ENCODE data around the gene ABI2. TPM values are rescaled to one million over a fixed set of nuclear protein-coding genes. Genes with fewer than 3 reads are reported as not detected.

Gene ABI2
- total RNA-seq (2012; rRNA removed) (35.0 and 35.7 TPM in 2 replicates), polyA plus RNA-seq (2012; rRNA removed) (53.2 and 54.0 TPM in 2 replicates), Bru-seq, nascent RNA (percentile 85 among the genes with signal in this experiment), BruChase-seq, experiment 1, labeled RNA remaining after a 6-hour chase (percentile 89 among the genes with signal in this experiment), BruChase-seq, experiment 2, labeled RNA remaining after a 2-hour chase (percentile 87 among the genes with signal in this experiment)
- 25.1 and 26.0 TPM in 2 replicates for polyA plus RNA-seq (2012; cell fraction: cytosol; rRNA removed)
- 34.2 and 49.5 TPM in 2 replicates for polyA plus RNA-seq (2012; cell fraction: nucleus; rRNA removed; ENCODE audit: low replicate concordance)
- long read RNA-seq, full-length matches to known transcripts: 6 of 29 reads
- long read RNA-seq, partial matches to known transcripts: 9 of 29 reads
- long read RNA-seq, other reads (novel, unspliced or antisense): 14 of 29 reads

DNA sequence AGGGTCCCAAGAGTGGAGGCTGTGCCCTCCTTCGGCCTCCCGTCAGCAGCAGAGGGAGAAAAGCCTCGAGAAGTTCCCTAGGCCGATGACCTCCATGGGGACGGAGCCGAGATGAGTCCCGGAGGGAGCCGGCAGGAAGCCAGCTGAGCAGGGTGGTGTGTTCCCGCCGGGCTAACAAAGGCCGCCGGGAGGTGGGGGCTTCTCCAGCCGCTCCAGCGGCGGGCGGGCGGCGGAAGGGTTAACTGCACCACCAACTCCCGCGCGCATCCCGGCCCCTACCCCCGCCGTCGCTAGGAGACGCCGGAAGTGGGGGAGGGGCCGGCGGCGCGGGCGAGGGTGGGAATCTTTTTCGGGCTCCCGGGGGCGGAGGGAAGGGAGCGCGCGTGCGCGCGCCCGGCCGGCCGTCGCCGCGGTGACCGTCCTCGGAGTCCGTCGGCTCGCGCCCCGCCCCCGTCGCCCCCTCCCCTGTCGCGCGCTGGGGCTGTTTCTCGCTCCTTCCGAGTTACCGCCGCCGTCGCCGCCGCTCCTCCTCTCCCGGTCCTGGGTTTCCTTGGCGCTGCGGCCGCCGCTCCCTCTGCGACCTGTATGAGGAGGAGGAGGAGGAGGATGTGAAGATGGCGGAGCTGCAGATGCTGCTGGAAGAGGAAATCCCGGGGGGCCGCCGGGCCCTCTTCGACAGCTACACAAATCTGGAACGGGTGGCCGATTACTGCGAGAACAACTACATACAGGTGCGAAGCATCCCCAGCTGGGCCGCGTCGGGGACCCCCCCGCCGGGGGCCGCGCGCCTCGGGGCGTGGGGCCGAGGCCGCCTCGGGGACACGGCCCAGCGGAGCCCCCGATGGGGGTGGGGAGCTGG lies at the start of gene ABI2:
TSS of gene ABI2 (plus strand) at position 494 of the 859 bp plus-strand sequence. CDS start at position 615, 121 bp downstream.
- Histone ChIP-seq H2BK20ac (ENCODE audit: low read depth, low read length) (0 out of 2 replicates have a peak within 1 kb of the TSS, but pooled peaks have one; percentile 15), H3K79me1 (ENCODE audit: low read depth in 1 of 2, low read length in 2 of 2) (peaks cover 3 to 26% of the 10 kb centered on the region in 2 experiments; a peak in 3 of 4 replicates), H3K4ac (ENCODE audit: low read depth, low read length) (peak within 1 kb of the TSS; percentile 85), H3K9ac (ENCODE audit: low read depth, low read length) (peak within 1 kb of the TSS; percentile 83), H2AK9ac (replicated peaks; ENCODE audit: low read depth, low read length, poor library complexity) (peak within 1 kb of the TSS; percentile 94), H2BK15ac (ENCODE audit: low read depth, low read length) (peak within 1 kb of the TSS; percentile 72; the same call in 2 of the 3 replicates), H3K9me3 (ENCODE audit: control insufficient read depth, insufficient read depth, low read length) (no peaks in the 10 kb centered on the region), H4K8ac (ENCODE audit: low read depth in 2 of 2, low read length in 2 of 2) (peak within 1 kb of the TSS; percentile 80 to 88), H3K4me1 (ENCODE audit: control insufficient read depth, insufficient read depth, low read length) (peaks cover 1% of the 10 kb centered on the region; the same call in 1 of the 2 replicates), H3K23ac (ENCODE audit: low read depth, low read length) (peak within 1 kb of the TSS; percentile 98), H3K27me3 (ENCODE audit: control insufficient read depth, insufficient read depth, low read length) (no peaks in the 10 kb centered on the region), H3K56ac (ENCODE audit: extremely low read depth, insufficient read depth, low read length) (peak within 1 kb of the TSS; percentile 61), H3K18ac (ENCODE audit: low read depth, low read length) (peak within 1 kb of the TSS; percentile 48), H4K5ac (ENCODE audit: low read depth, low read length) (peak within 1 kb of the TSS; percentile 63), H4K91ac (ENCODE audit: insufficient read depth, low read depth, low read length) (peak within 1 kb of the TSS; percentile 80), H2BK120ac (ENCODE audit: low read depth, low read length) (peak within 1 kb of the TSS; percentile 68), H2BK5ac (ENCODE audit: low read depth, low read length, poor library complexity, severe bottlenecking) (peak within 1 kb of the TSS; percentile 84), H3K27ac (ENCODE audit: insufficient read depth, low read length) (peak within 1 kb of the TSS; percentile 97), H3K9me1 (ENCODE audit: insufficient read depth, low read length) (no peaks in the 10 kb centered on the region), H3K14ac (replicated peaks; ENCODE audit: low read depth, low read length) (peak within 1 kb of the TSS; percentile 93), H3K4me2 (ENCODE audit: low read depth, low read length) (peak within 1 kb of the TSS; percentile 90), H2AK5ac (ENCODE audit: low read depth, low read length) (0 out of 2 replicates have a peak within 1 kb of the TSS, but pooled peaks have one; percentile 33), H2AFZ (replicated peaks; ENCODE audit: low read length, poor library complexity) (peak within 1 kb of the TSS; percentile 89), H3K4me3 (ENCODE audit: insufficient read depth, low read depth, low read length) (peak within 1 kb of the TSS; percentile 92), H3K36me3 (ENCODE audit: control insufficient read depth, insufficient read depth, low read length) (no peaks in the 10 kb centered on the region), H4K20me1 (ENCODE audit: insufficient read depth, low read length) (peaks cover 12% of the 10 kb centered on the region; the same call in 1 of the 2 replicates)
- no TSS peak for BruUV-seq (replicated peaks)
- in situ Hi-C loops (cut with MboI; ENCODE audit: low sequenced_read_pairs): no loop called here
- dilution Hi-C loops (cut with HindIII; ENCODE audit: low sequenced_read_pairs, unreplicated experiment): no loop called here
- intact Hi-C loops (cut with micrococcal nuclease): loop anchor here (5.0 to 10.0 kb wide), 2 partner anchors 124 to 487 kb away; no protein-coding TSS in a partner anchor
- ChIA-PET POLR2A (ENCODE audit: unreplicated experiment) (no interaction called here), CTCF (no interaction called here)
- ATAC-seq (ENCODE audit: low read depth) (peak; percentile 89), DNase-seq (peak; percentile 69)
- 0 out of 2 replicates have a peak, but pooled peaks have one; percentile 52 for TF ChIP-seq MXI1 (IDR thresholded peaks at IDR 0.05; ENCODE audit: borderline replicate concordance, low read depth, low read length)
- TF ChIP-seq MAFK (IDR thresholded peaks at IDR 0.05; ENCODE audit: low read depth, low read length): no peak
- TF ChIP-seq POLR2A (IDR thresholded peaks at IDR 0.05; ENCODE audit: low read depth, low read length): peak; percentile 17; the same call in 1 of the 2 replicates
- TF ChIP-seq MAZ (IDR thresholded peaks at IDR 0.05; ENCODE audit: borderline replicate concordance, low read depth, low read length): peak; percentile 98
- no peak for TF ChIP-seq NFE2L2 (IDR thresholded peaks at IDR 0.05; ENCODE audit: low read depth, low read length)
- 4% methylated on average over 8 of the region's 98 CpGs; no CpG with 5 or more reads in 1 of the 2 experiments for WGBS, 2 experiments (ENCODE audit: extremely low coverage in 2 of 2, insufficient read length in 1 of 2)
